ENCODE data around the gene CFAP74.
A peak's percentile ranks its signal among the peaks of the same experiment; 100 is the strongest.
"Not testable (repeated sequence)": the region's sequence is repeated elsewhere in the genome, so short reads cannot be mapped to it uniquely, and the experiment has no call there.

Gene CFAP74

GRCh38 chr1:1893997-1894353 is 109.6 kb downstream of the CFAP74 start:
- DNase-seq, result no peak

- DNase-seq, result no peak
Observed at GRCh38 chr1:1893291-1893985, 110.1 kb downstream of the CFAP74 start.

- DNase-seq, result no peak
Observed at GRCh38 chr1:1892763-1893120, 110.8 kb downstream of the CFAP74 start.

- DNase-seq, result no peak
Observed at GRCh38 chr1:1892079-1892762, 111.4 kb downstream of the CFAP74 start.

GRCh38 chr1:1891349-1892078 is 112.1 kb downstream of the CFAP74 start:
- DNase-seq, result peak; percentile 64 to 86 (median 77)

- peak; percentile 94 to 98 (median 97) for DNase-seq
Observed at GRCh38 chr1:1890506-1891348, 112.9 kb downstream of the CFAP74 start, which contains the start of gene GNB1. Gene GNB1 (minus strand): TSS chr1:1891087. CDS start chr1:1825453, 65,634 bp downstream.

- DNase-seq, result peak; percentile 93 to 97 (median 94)
Observed at GRCh38 chr1:1889847-1890505, 113.6 kb downstream of the CFAP74 start.

GRCh38 chr1:1889090-1889750 is 114.4 kb downstream of the CFAP74 start:
- peak; percentile 20 to 32 (median 24) for DNase-seq

GRCh38 chr1:1883890-1884289 is 119.7 kb downstream of the CFAP74 start:
- not testable (repeated sequence) for DNase-seq

- no peak for DNase-seq
Observed at GRCh38 chr1:1883092-1883873, 120.3 kb downstream of the CFAP74 start.

- no peak for DNase-seq
Observed at GRCh38 chr1:1881727-1882126, 121.9 kb downstream of the CFAP74 start.

- DNase-seq, result no peak
Observed at GRCh38 chr1:1880617-1881312, 122.8 kb downstream of the CFAP74 start.

GRCh38 chr1:1879942-1880341 is 123.6 kb downstream of the CFAP74 start:
- DNase-seq, result no peak

GRCh38 chr1:1877865-1878436 is 125.6 kb downstream of the CFAP74 start:
- no peak for DNase-seq

- DNase-seq, result no peak
Observed at GRCh38 chr1:1876335-1876930, 127.2 kb downstream of the CFAP74 start.

- DNase-seq, result no peak
Observed at GRCh38 chr1:1875932-1876331, 127.7 kb downstream of the CFAP74 start.

- no peak for DNase-seq
Observed at GRCh38 chr1:1874901-1875300, 128.7 kb downstream of the CFAP74 start.

GRCh38 chr1:1873186-1873585 is 130.4 kb downstream of the CFAP74 start:
- no peak for DNase-seq

- DNase-seq, result no peak
Observed at GRCh38 chr1:1872329-1872994, 131.1 kb downstream of the CFAP74 start.

All from suppressor macrophage (primary cell).